ENCODE measurements around the gene SYT10. TPM values are rescaled to one million over a fixed set of nuclear protein-coding genes. Genes with fewer than 3 reads are reported as not detected.

Gene SYT10
- polyA plus RNA-seq, 1 donor (not counting 4 experiments of a cell fraction or from before 2014, with no cell fraction given): not detected

DNA sequence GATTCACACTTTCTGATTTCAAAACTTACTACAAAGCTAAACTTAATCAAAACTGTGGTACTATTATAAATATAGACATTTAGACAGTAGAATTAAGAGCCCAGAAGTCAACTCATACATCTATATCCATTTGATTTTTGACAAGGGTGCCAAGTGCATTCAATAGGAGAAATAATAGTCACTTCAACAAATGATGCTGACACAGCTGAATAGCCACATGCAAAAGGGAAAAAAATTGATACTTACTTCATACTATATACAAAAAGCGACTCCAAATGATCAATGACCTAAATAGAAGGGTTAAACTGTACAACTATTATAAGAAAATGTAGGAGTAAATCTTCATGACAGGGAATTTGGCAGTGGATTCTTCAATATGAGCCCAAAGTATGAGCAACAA, 40.7 kb upstream of the SYT10 start:
- no peak for TF ChIP-seq CTCF (optimal IDR thresholded peaks at IDR 0.05 in 1 of 3, IDR thresholded peaks at IDR 0.05 in 1 of 3, conservative IDR thresholded peaks at IDR 0.05 in 1 of 3; ENCODE audit: extremely low read depth in 1 of 3, insufficient read depth in 2 of 3, low read length in 3 of 3)
- no peak for TF ChIP-seq EZH2 (IDR thresholded peaks at IDR 0.05; ENCODE audit: low read length)
- Histone ChIP-seq H3K9me3 (ENCODE audit: control insufficient read depth, low read depth, low read length) (no peaks in the 10 kb centered on the region), H3K79me2 (ENCODE audit: control insufficient read depth, insufficient read depth, low read length) (no peaks in the 10 kb centered on the region), H3K27me3 (ENCODE audit: control insufficient read depth, extremely low read depth, insufficient read depth, low read length) (no peaks in the 10 kb centered on the region), H3K27ac (ENCODE audit: control insufficient read depth, insufficient read depth, low read length) (no peak overlapping the region), H4K20me1 (ENCODE audit: control insufficient read depth, extremely low read depth, insufficient read depth, low read length) (no peaks in the 10 kb centered on the region), H3K9me1 (ENCODE audit: control insufficient read depth, extremely low read depth, insufficient read depth, low read length) (no peaks in the 10 kb centered on the region), H3K4me1 (ENCODE audit: control insufficient read depth, extremely low read depth, insufficient read depth, low read length) (no peaks in the 10 kb centered on the region), H3K36me3 (ENCODE audit: control insufficient read depth in 2 of 2, extremely low read depth in 1 of 2, insufficient read depth in 2 of 2, low read length in 2 of 2) (no peaks in the 10 kb centered on the region), H3K4me3 (ENCODE audit: control insufficient read depth in 2 of 3, extremely low read depth in 1 of 3, insufficient read depth in 2 of 3, low read depth in 1 of 3, low read length in 3 of 3) (no peak overlapping the region), H2AFZ (ENCODE audit: control insufficient read depth, low read length) (no peak overlapping the region), H3K4me2 (ENCODE audit: control insufficient read depth, extremely low read depth, insufficient read depth, low read depth, low read length) (no peak overlapping the region), H3K9ac (ENCODE audit: control insufficient read depth, extremely low read depth, insufficient read depth, low read length) (no peak overlapping the region)
- DNase-seq (ENCODE audit: low read depth, low spot score) (no peak), FAIRE-seq (no peak)
- dilution Hi-C loops (cut with MboI; ENCODE audit: extremely low pct_ligation_motif_present, low sequenced_read_pairs): no loop called here

DNA sequence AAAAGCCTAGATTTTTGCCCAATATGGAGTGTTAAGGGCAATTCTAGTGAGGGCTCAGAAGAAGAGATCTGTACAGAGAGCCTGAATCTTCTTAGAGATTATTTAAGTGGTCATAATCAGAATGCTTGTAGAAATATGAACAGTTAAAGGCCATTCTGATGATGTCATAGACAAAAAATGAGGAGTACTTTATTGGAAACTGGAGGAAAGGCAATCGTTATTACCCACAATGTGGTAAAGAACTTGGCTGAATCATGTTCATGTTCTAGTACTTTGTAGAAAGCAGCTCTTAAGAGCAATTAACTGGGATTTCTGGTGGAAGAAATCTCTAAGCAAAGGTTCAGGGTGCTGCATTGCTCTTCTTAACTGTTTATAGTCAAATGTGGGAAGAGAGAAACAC, 36.4 kb upstream of the SYT10 start:
- dilution Hi-C loops (cut with MboI; ENCODE audit: extremely low pct_ligation_motif_present, low sequenced_read_pairs): no loop called here

More for the DNA sequence above, 36.4 kb upstream of the SYT10 start:
- FAIRE-seq: no peak
- Histone ChIP-seq H2AFZ (ENCODE audit: control insufficient read depth, low read length) (no peak overlapping the region), H3K9me1 (ENCODE audit: control insufficient read depth, extremely low read depth, insufficient read depth, low read length) (no peaks in the 10 kb centered on the region), H3K27ac (ENCODE audit: control insufficient read depth, insufficient read depth, low read length) (no peak overlapping the region), H3K27me3 (ENCODE audit: control insufficient read depth, extremely low read depth, insufficient read depth, low read length) (no peaks in the 10 kb centered on the region), H3K9ac (ENCODE audit: control insufficient read depth, extremely low read depth, insufficient read depth, low read length) (no peak overlapping the region), H3K4me1 (ENCODE audit: control insufficient read depth, extremely low read depth, insufficient read depth, low read length) (no peaks in the 10 kb centered on the region), H3K79me2 (ENCODE audit: control insufficient read depth, insufficient read depth, low read length) (no peaks in the 10 kb centered on the region), H3K4me2 (ENCODE audit: control insufficient read depth, extremely low read depth, insufficient read depth, low read depth, low read length) (no peak overlapping the region), H3K36me3 (ENCODE audit: control insufficient read depth in 2 of 2, extremely low read depth in 1 of 2, insufficient read depth in 2 of 2, low read length in 2 of 2) (no peaks in the 10 kb centered on the region), H3K9me3 (ENCODE audit: control insufficient read depth, low read depth, low read length) (no peaks in the 10 kb centered on the region), H3K4me3 (ENCODE audit: control insufficient read depth in 2 of 3, extremely low read depth in 1 of 3, insufficient read depth in 2 of 3, low read depth in 1 of 3, low read length in 3 of 3) (no peak overlapping the region), H4K20me1 (ENCODE audit: control insufficient read depth, extremely low read depth, insufficient read depth, low read length) (no peaks in the 10 kb centered on the region)
- TF ChIP-seq CTCF (optimal IDR thresholded peaks at IDR 0.05 in 1 of 3, IDR thresholded peaks at IDR 0.05 in 1 of 3, conservative IDR thresholded peaks at IDR 0.05 in 1 of 3; ENCODE audit: extremely low read depth in 1 of 3, insufficient read depth in 2 of 3, low read length in 3 of 3) (no peak), EZH2 (IDR thresholded peaks at IDR 0.05; ENCODE audit: low read length) (no peak)
- no peak for DNase-seq (ENCODE audit: low read depth, low spot score)
